Spleen (tissue), 7 donors: Measurements from ENCODE around the gene TMEM119.

Experiments
- POLR2A ChIP-seq, 3 donors: fragments of 450-650 bp; IDR thresholded peaks; one replicate each; pipeline ENCODE4 v1.5.1; 2017; ENCODE audit warnings: antibody characterized with exemption in 3 of 3, mild to moderate bottlenecking in 1 of 3
- POLR2AphosphoS5 ChIP-seq, 3 donors: sonication (generic); formaldehyde crosslinking; IDR thresholded peaks; one replicate each; pipeline ENCODE4 v1.5.1; 2017; ENCODE audit warnings: antibody characterized with exemption in 3 of 3
- TF ChIP-seq, protein P1 (sequence below), 11 experiments: fragments of 200-600 bp in 7 of 11; fragments of 450-650 bp in 4 of 11; sonication (generic) in 4 of 11; IDR thresholded peaks in 8 of 11; conservative IDR thresholded peaks in 3 of 11; 1 replicate in 7 of 11; 2 replicates in 4 of 11; pipeline versions ENCODE4 v1.4.0 to v1.8.0; 2016 to 2021; ENCODE audit warnings: antibody characterized with exemption in 11 of 11, inconsistent platforms in 4 of 11, mild to moderate bottlenecking in 1 of 11
- donor health status: DM: no; HTN: no; CAD: no; lungs with moderate emphysema.
- donor health status: DM: no; HTN: no; CAD: no.
- donor health status: DM: no; HTN: no; CAD: no.

DNA sequence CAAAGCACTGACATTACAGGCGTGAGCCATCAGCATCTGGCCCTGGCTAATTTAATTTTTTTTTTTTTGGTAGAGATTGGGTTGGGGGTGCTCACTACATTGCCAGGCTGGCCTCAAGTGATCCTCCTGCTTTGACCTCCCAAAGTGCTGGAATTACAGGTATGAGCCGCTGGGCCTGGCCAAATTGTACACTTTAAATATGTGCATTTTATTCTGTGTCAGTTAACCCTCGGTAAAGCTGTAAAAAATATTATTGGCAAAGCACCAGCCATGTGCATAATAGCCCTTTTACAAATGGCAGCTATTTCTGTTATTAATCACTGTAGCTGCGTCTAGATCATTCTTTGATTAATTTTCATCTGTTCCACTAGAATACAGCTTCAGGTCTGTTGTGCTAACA lies 12.0 kb downstream of the TMEM119 start:
- TF ChIP-seq, protein P1, sequence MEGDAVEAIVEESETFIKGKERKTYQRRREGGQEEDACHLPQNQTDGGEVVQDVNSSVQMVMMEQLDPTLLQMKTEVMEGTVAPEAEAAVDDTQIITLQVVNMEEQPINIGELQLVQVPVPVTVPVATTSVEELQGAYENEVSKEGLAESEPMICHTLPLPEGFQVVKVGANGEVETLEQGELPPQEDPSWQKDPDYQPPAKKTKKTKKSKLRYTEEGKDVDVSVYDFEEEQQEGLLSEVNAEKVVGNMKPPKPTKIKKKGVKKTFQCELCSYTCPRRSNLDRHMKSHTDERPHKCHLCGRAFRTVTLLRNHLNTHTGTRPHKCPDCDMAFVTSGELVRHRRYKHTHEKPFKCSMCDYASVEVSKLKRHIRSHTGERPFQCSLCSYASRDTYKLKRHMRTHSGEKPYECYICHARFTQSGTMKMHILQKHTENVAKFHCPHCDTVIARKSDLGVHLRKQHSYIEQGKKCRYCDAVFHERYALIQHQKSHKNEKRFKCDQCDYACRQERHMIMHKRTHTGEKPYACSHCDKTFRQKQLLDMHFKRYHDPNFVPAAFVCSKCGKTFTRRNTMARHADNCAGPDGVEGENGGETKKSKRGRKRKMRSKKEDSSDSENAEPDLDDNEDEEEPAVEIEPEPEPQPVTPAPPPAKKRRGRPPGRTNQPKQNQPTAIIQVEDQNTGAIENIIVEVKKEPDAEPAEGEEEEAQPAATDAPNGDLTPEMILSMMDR (IDR thresholded peaks at IDR 0.05 in 8 of 11, conservative IDR thresholded peaks at IDR 0.05 in 3 of 11), result no peak
- TF ChIP-seq POLR2AphosphoS5 (IDR thresholded peaks at IDR 0.05), result no peak
- TF ChIP-seq POLR2A (IDR thresholded peaks at IDR 0.05), result no peak
